ENCODE measurements around the gene UBE2L5. TPM values are rescaled to one million over a fixed set of nuclear protein-coding genes. Genes with fewer than 3 reads are reported as not detected.

Gene UBE2L5
- total and polyA plus RNA-seq, 3 donors from 2014 or later = 33.4 to 108 (median 36.4) TPM

DNA sequence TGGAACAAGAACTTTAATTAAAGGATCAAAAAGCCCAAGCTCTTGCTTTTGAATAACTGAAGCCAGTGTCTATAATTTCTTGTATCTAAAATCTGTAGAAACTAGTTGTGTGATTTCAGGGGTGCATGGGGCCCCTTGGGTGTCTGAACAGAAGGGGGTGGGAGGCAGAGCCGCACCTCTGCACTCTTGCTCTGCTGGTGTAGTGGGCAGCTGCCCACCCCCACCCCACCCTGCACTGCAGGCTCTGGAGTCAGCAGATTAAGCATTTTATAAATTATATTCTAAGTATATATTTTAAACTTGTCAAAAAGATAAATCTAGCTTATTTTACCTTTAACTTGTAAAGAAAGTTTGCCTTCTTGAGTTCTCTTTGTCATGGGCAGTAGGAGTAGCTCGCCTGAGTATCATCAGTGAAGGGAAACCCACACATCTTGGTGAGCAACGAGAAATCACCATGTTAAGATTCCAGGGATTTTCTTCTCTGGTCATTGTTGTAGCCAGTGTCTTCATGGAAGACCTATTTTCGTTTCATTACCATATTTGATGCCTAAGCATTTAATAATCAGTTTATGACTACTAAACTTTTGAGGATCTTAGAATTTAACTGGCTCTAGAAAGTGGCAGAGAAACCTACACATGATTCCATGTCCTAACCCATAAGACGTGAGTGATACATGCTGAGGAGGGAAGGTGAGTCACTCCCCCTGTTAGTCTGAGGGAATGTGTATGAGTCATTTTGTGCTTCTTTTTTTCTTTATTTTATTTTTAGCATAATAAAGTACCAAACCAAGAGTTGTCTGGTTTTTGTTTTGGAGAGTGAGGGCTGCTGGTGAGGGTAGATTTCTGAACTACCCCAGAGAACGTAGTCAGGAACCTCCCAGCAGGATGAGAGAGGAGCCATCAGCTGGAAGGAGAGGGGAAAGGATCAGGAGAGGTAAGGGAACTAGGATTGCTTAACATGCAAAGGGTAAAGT lies 7.7 kb downstream of the UBE2L5 start:
- intact Hi-C loops (cut with DNase I; ENCODE audit: low total_unique reads) = no loop called here
- no peaks in the 10 kb centered on the region for H3K9me3 ChIP-seq
- no peak overlapping the region for H3K4me3 ChIP-seq
- TF ChIP-seq, protein P1, sequence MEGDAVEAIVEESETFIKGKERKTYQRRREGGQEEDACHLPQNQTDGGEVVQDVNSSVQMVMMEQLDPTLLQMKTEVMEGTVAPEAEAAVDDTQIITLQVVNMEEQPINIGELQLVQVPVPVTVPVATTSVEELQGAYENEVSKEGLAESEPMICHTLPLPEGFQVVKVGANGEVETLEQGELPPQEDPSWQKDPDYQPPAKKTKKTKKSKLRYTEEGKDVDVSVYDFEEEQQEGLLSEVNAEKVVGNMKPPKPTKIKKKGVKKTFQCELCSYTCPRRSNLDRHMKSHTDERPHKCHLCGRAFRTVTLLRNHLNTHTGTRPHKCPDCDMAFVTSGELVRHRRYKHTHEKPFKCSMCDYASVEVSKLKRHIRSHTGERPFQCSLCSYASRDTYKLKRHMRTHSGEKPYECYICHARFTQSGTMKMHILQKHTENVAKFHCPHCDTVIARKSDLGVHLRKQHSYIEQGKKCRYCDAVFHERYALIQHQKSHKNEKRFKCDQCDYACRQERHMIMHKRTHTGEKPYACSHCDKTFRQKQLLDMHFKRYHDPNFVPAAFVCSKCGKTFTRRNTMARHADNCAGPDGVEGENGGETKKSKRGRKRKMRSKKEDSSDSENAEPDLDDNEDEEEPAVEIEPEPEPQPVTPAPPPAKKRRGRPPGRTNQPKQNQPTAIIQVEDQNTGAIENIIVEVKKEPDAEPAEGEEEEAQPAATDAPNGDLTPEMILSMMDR (IDR thresholded peaks at IDR 0.05) = no peak
- H3K36me3 ChIP-seq (ENCODE audit: low read depth, missing control alignments) = no peaks in the 10 kb centered on the region
- H3K4me1 ChIP-seq = no peaks in the 10 kb centered on the region
- H3K27ac ChIP-seq = no peak overlapping the region
- 68% methylated on average over 6 of the region's 6 CpGs for WGBS, 2 donors
- DNase-seq = no peak
- H3K27me3 ChIP-seq = no peaks in the 10 kb centered on the region

DNA sequence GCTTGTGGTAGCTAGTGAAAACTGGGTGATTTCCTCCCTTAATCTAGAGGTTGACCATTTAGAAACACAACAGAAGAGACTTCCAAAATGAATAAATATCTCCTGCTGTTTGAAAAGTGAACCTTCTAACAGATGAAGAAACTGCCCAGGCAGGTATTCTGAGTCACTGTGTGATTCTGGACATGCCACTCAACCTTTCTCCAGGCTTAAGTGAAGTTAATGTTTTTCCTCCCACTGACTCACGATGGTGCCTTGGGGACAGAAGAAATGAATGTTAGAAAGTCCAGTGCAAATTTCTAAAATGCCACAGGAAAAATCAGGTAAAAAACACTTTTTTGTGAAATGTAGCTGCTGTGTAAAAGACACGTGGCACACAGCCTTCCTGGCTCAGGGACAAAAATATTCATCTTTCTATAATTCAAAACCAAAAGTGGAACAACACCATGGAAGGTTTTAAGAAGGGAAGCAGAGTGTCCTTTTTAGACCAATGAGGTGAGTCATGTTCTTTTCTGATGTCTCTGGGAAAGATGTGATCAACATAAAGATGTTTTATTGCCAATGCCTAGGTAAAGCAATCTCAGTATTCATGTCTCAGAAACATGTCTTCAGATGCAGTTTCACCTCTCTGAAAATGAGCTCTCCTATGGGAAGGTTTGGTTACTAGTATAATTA lies 9.1 kb downstream of the UBE2L5 start:
- 76 to 81% methylated on average over 2 of the region's 2 CpGs for WGBS, 2 donors
- H3K27me3 ChIP-seq = no peaks in the 10 kb centered on the region
- intact Hi-C loops (cut with DNase I; ENCODE audit: low total_unique reads) = no loop called here
- DNase-seq = no peak
- no peaks in the 10 kb centered on the region for H3K36me3 ChIP-seq (ENCODE audit: low read depth, missing control alignments)
- TF ChIP-seq POLR2A (IDR thresholded peaks at IDR 0.05) = no peak
- TF ChIP-seq, protein P1 (IDR thresholded peaks at IDR 0.05) = no peak
- H3K27ac ChIP-seq = no peak overlapping the region
- H3K4me3 ChIP-seq = no peak overlapping the region
- H3K9me3 ChIP-seq = no peaks in the 10 kb centered on the region
- no peaks in the 10 kb centered on the region for H3K4me1 ChIP-seq

DNA sequence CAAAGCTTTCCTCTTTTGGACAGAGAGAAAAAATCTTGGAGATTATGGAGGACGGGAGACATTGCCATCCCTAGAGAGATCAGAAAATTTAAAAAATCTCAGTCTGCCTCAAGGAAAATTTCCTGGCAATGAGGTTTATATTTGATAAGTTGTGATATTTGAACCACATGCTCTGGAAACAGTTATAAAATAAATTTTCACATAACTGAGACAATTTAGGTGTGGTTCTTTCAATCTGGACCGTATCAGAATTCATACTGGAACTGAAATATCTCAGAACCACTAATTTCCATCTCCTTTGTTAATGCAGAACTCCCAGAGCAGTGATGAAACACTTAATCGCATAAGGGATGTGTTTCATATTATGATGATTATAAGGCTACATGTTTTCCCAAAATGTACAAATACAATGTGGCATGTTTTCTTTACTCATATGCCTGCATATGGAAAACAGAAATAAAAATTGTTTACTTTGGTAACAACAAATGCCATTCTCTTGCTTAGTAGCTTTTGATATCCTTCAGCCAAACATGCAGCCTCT lies 13.7 kb downstream of the UBE2L5 start:
- no peak for TF ChIP-seq POLR2A (IDR thresholded peaks at IDR 0.05)
- TF ChIP-seq, protein P1 (IDR thresholded peaks at IDR 0.05) = no peak
- Histone ChIP-seq H3K4me3 (no peak overlapping the region), H3K27me3 (no peaks in the 10 kb centered on the region), H3K36me3 (ENCODE audit: low read depth, missing control alignments) (no peaks in the 10 kb centered on the region), H3K4me1 (no peaks in the 10 kb centered on the region), H3K9me3 (no peaks in the 10 kb centered on the region), H3K27ac (no peak overlapping the region)
- no peak for DNase-seq
- WGBS, 2 donors = 61 to 69% methylated on average over 3 of the region's 3 CpGs
- intact Hi-C loops (cut with DNase I; ENCODE audit: low total_unique reads) = no loop called here

DNA sequence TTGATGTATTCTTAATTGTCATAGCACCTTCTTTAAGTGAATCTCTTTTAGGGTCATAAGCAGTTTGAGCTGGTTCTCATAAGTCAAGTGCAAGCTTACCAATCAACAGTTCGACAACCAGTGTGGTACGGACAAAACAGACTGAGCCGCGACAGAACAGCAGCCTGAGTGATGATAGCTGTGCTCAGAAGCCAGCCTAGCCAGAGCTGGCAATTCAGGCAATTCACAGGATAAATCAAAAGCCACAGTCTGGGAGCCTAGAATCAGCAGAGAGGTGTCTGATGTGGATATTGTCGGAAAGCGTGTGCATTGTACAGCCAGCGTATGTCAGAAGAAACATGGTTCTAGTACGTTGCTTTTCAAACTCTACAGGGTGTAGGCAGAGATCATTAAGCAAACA lies 14.9 kb downstream of the UBE2L5 start:
- 90 to 93% methylated on average over 8 of the region's 8 CpGs for WGBS, 2 donors
- no peak for DNase-seq
- intact Hi-C loops (cut with DNase I; ENCODE audit: low total_unique reads) = no loop called here

More for the DNA sequence above, 14.9 kb downstream of the UBE2L5 start:
- H3K4me1 ChIP-seq = no peaks in the 10 kb centered on the region
- H3K4me3 ChIP-seq = no peak overlapping the region
- no peaks in the 10 kb centered on the region for H3K9me3 ChIP-seq
- H3K27me3 ChIP-seq = no peaks in the 10 kb centered on the region
- TF ChIP-seq, protein P1 (IDR thresholded peaks at IDR 0.05) = no peak
- no peak for TF ChIP-seq POLR2A (IDR thresholded peaks at IDR 0.05)
- no peaks in the 10 kb centered on the region for H3K36me3 ChIP-seq (ENCODE audit: low read depth, missing control alignments)
- H3K27ac ChIP-seq = no peak overlapping the region

All from testis (tissue), 3 donors.